ENCODE data around the gene CHCHD3. TPM values are rescaled to one million over a fixed set of nuclear protein-coding genes. Genes with fewer than 3 reads are reported as not detected.
A peak's percentile ranks its signal among the peaks of the same experiment; 100 is the strongest.

CHCHD3 gene
- total and polyA plus RNA-seq, 4 donors = 48.8 to 71.0 (median 58.7) TPM

DNA sequence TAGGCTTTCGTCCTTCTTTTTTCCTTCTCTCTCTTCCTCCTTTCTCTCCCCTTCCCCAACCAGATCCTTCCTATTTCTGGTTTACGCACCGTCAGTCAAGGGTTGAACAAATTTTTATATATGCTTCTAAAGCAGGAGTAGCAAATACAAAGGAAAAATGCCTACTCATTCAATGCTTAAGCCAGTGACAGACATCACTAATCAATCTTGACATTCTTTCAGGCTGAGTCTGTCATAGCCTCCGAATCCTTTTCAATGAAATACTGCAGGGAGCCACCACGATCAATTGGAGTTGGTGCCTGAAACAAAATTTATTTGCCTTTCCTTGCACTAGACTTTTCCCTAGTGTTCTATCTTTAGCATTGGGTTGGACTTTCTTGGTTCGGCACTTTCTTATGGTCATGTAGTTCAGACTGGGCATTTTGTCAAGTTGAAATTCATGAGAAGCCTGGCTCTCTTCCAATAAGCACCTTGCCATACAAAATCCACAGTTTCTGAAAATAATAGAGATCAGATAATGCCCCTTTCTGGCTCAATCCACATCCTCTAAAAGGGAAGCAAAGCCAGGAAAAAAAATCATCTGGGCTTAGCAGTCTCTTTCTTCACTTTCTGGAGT is 266.1 kb downstream of the CHCHD3 start:
- peak in 1 of 6 donors; percentile 49 for DNase-seq (ENCODE audit: low read depth in 4 of 6, low spot score in 6 of 6)

GRCh38 chr7:132815130-132815529 is 266.8 kb downstream of the CHCHD3 start:
- no peaks in the 10 kb centered on the region for H3K9me3 ChIP-seq (ENCODE audit: control insufficient read depth, insufficient read depth, low read length)
- no peaks in the 10 kb centered on the region for H3K27me3 ChIP-seq (ENCODE audit: control insufficient read depth, insufficient read depth, low read length)
- no peak for DNase-seq (ENCODE audit: low read depth in 4 of 6, low spot score in 6 of 6)
- peaks cover 2% of the 10 kb centered on the region for H3K36me3 ChIP-seq (ENCODE audit: control insufficient read depth, insufficient read depth, low read length)
- H3K4me1 ChIP-seq (ENCODE audit: control insufficient read depth, insufficient read depth, low read length) = no peaks in the 10 kb centered on the region
- no peak overlapping the region for H3K27ac ChIP-seq (ENCODE audit: low read depth, low read length)
- H3K4me3 ChIP-seq (ENCODE audit: low read depth, low read length) = no peak overlapping the region

More for the DNA sequence above, 266.1 kb downstream of the CHCHD3 start:
- no peak overlapping the region for H3K4me3 ChIP-seq (ENCODE audit: low read depth, low read length)
- H3K27ac ChIP-seq (ENCODE audit: low read depth, low read length) = no peak overlapping the region
- no peaks in the 10 kb centered on the region for H3K9me3 ChIP-seq (ENCODE audit: control insufficient read depth, insufficient read depth, low read length)
- WGBS (ENCODE audit: insufficient coverage) = 40% methylated on average over 2 of the region's 6 CpGs
- peaks cover 2% of the 10 kb centered on the region for H3K36me3 ChIP-seq (ENCODE audit: control insufficient read depth, insufficient read depth, low read length)
- no peaks in the 10 kb centered on the region for H3K27me3 ChIP-seq (ENCODE audit: control insufficient read depth, insufficient read depth, low read length)
- no peaks in the 10 kb centered on the region for H3K4me1 ChIP-seq (ENCODE audit: control insufficient read depth, insufficient read depth, low read length)

DNA sequence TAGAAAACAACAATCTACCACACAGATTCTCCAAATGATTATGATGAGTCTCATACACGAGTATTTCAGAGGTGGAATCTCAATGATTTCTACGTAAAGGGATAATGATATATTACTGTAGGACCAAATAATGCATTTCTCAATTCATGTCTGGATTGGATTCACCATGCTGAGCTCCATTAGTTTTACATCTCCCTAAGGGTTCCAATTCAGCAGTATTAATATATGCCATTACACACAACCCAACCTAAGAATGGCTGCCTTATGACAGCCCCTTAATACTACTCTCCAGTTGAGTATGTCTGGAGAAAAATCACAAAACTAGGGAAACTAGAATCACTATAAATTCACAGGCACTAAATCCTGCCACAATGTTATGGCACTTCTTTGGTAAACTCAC is 271.3 kb downstream of the CHCHD3 start:
- DNase-seq (ENCODE audit: low read depth in 4 of 6, low spot score in 6 of 6) = peak in 1 of 6 donors; percentile 58
- Histone ChIP-seq H3K4me1 (ENCODE audit: control insufficient read depth, insufficient read depth, low read length) (no peaks in the 10 kb centered on the region), H3K27me3 (ENCODE audit: control insufficient read depth, insufficient read depth, low read length) (no peaks in the 10 kb centered on the region), H3K4me3 (ENCODE audit: low read depth, low read length) (no peak overlapping the region), H3K36me3 (ENCODE audit: control insufficient read depth, insufficient read depth, low read length) (no peaks in the 10 kb centered on the region), H3K9me3 (ENCODE audit: control insufficient read depth, insufficient read depth, low read length) (no peaks in the 10 kb centered on the region), H3K27ac (ENCODE audit: low read depth, low read length) (no peak overlapping the region)
- no CpG with 5 or more reads among the region's 2 CpGs for WGBS (ENCODE audit: insufficient coverage)

GRCh38 chr7:132806834-132807233 is 275.1 kb downstream of the CHCHD3 start:
- no peak overlapping the region for H3K27ac ChIP-seq (ENCODE audit: low read depth, low read length)
- H3K9me3 ChIP-seq (ENCODE audit: control insufficient read depth, insufficient read depth, low read length) = no peaks in the 10 kb centered on the region
- DNase-seq (ENCODE audit: low read depth in 4 of 6, low spot score in 6 of 6) = no peak
- WGBS (ENCODE audit: insufficient coverage) = 100% methylated on average over 4 of the region's 4 CpGs
- H3K4me3 ChIP-seq (ENCODE audit: low read depth, low read length) = no peak overlapping the region
- H3K27me3 ChIP-seq (ENCODE audit: control insufficient read depth, insufficient read depth, low read length) = no peaks in the 10 kb centered on the region
- H3K36me3 ChIP-seq (ENCODE audit: control insufficient read depth, insufficient read depth, low read length) = no peaks in the 10 kb centered on the region
- H3K4me1 ChIP-seq (ENCODE audit: control insufficient read depth, insufficient read depth, low read length) = no peaks in the 10 kb centered on the region

- 95% methylated on average over 5 of the region's 5 CpGs for WGBS (ENCODE audit: insufficient coverage)
Observed at GRCh38 chr7:132805766-132806165, 276.1 kb downstream of the CHCHD3 start.

DNA sequence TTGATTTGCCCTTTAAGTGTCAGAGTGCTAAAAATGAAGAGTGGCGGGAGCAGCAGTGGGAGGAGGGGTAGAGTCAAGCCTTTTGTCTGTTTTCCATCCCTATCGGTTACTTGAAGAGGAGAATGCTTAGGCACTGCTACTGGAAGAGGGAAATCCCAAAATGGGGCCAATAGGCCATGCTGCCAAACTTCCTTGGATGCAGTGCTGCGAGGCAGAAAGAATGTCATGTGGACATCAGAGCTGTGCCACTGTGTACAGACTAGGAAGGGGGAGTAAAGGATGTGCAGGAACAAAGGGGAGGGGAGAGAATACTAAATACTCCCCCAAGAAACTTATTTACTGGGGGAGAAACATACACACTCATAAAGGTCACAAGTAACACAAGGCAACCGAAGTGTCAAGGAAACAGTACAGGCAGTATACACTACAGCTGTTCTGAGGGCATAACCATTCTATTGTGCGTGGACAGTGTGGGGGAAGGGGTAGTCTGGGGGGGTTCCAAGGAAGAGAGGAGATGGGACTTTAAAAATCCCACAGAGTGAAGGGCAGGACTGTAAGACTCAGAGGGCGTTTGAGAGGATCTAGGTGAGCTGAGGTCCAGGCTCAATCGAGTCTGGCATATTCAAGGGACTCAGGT is 276.9 kb downstream of the CHCHD3 start:
- Histone ChIP-seq H3K4me3 (ENCODE audit: low read depth, low read length) (no peak overlapping the region), H3K27ac (ENCODE audit: low read depth, low read length) (no peak overlapping the region), H3K27me3 (ENCODE audit: control insufficient read depth, insufficient read depth, low read length) (no peaks in the 10 kb centered on the region), H3K9me3 (ENCODE audit: control insufficient read depth, insufficient read depth, low read length) (no peaks in the 10 kb centered on the region), H3K36me3 (ENCODE audit: control insufficient read depth, insufficient read depth, low read length) (no peaks in the 10 kb centered on the region), H3K4me1 (ENCODE audit: control insufficient read depth, insufficient read depth, low read length) (no peaks in the 10 kb centered on the region)
- 70% methylated on average over 6 of the region's 7 CpGs for WGBS (ENCODE audit: insufficient coverage)
- DNase-seq (ENCODE audit: low read depth in 4 of 6, low spot score in 6 of 6) = no peak

More at GRCh38 chr7:132805766-132806165, 276.1 kb downstream of the CHCHD3 start:
- no peak for DNase-seq (ENCODE audit: low read depth in 4 of 6, low spot score in 6 of 6)
- Histone ChIP-seq H3K4me3 (ENCODE audit: low read depth, low read length) (no peak overlapping the region), H3K27ac (ENCODE audit: low read depth, low read length) (no peak overlapping the region), H3K27me3 (ENCODE audit: control insufficient read depth, insufficient read depth, low read length) (no peaks in the 10 kb centered on the region), H3K4me1 (ENCODE audit: control insufficient read depth, insufficient read depth, low read length) (no peaks in the 10 kb centered on the region), H3K9me3 (ENCODE audit: control insufficient read depth, insufficient read depth, low read length) (no peaks in the 10 kb centered on the region), H3K36me3 (ENCODE audit: control insufficient read depth, insufficient read depth, low read length) (no peaks in the 10 kb centered on the region)

- Histone ChIP-seq H3K4me3 (ENCODE audit: low read depth, low read length) (no peak overlapping the region), H3K9me3 (ENCODE audit: control insufficient read depth, insufficient read depth, low read length) (no peaks in the 10 kb centered on the region), H3K36me3 (ENCODE audit: control insufficient read depth, insufficient read depth, low read length) (no peaks in the 10 kb centered on the region), H3K27me3 (ENCODE audit: control insufficient read depth, insufficient read depth, low read length) (no peaks in the 10 kb centered on the region), H3K27ac (ENCODE audit: low read depth, low read length) (no peak overlapping the region), H3K4me1 (ENCODE audit: control insufficient read depth, insufficient read depth, low read length) (no peaks in the 10 kb centered on the region)
- no peak for DNase-seq (ENCODE audit: low read depth in 4 of 6, low spot score in 6 of 6)
- no CpG with 5 or more reads among the region's 1 CpG for WGBS (ENCODE audit: insufficient coverage)
Observed at GRCh38 chr7:132800522-132800921, 281.4 kb downstream of the CHCHD3 start.

GRCh38 chr7:132799081-132799413 is 282.8 kb downstream of the CHCHD3 start:
- DNase-seq (ENCODE audit: low read depth in 4 of 6, low spot score in 6 of 6) = no peak
- Histone ChIP-seq H3K4me3 (ENCODE audit: low read depth, low read length) (no peak overlapping the region), H3K27ac (ENCODE audit: low read depth, low read length) (no peak overlapping the region), H3K36me3 (ENCODE audit: control insufficient read depth, insufficient read depth, low read length) (no peaks in the 10 kb centered on the region), H3K27me3 (ENCODE audit: control insufficient read depth, insufficient read depth, low read length) (no peaks in the 10 kb centered on the region), H3K9me3 (ENCODE audit: control insufficient read depth, insufficient read depth, low read length) (no peaks in the 10 kb centered on the region), H3K4me1 (ENCODE audit: control insufficient read depth, insufficient read depth, low read length) (no peaks in the 10 kb centered on the region)

DNA sequence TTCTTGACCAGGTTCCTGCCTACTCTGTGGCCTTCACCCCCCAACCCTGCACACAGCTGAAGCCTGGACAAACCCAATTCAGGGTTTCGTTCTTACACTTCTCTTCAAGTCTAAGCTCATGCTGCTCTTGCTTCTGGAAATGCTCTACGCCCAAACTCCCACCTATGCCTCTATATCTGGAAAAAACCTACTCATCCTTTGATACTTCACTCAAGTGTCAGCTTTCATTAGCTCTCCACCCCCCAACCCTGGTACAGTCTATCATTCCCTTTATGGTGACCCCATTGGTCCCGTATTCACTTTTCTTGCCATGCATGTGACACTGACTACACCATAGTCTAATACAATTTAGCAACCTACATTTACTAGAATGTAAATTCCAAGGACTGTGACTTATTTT is 284.7 kb downstream of the CHCHD3 start:
- Histone ChIP-seq H3K9me3 (ENCODE audit: control insufficient read depth, insufficient read depth, low read length) (no peaks in the 10 kb centered on the region), H3K27me3 (ENCODE audit: control insufficient read depth, insufficient read depth, low read length) (no peaks in the 10 kb centered on the region), H3K4me3 (ENCODE audit: low read depth, low read length) (no peak overlapping the region), H3K36me3 (ENCODE audit: control insufficient read depth, insufficient read depth, low read length) (no peaks in the 10 kb centered on the region), H3K27ac (ENCODE audit: low read depth, low read length) (no peak overlapping the region), H3K4me1 (ENCODE audit: control insufficient read depth, insufficient read depth, low read length) (no peaks in the 10 kb centered on the region)
- DNase-seq (ENCODE audit: low read depth in 4 of 6, low spot score in 6 of 6) = no peak
- 97% methylated on average over 3 of the region's 3 CpGs for WGBS (ENCODE audit: insufficient coverage)

DNA sequence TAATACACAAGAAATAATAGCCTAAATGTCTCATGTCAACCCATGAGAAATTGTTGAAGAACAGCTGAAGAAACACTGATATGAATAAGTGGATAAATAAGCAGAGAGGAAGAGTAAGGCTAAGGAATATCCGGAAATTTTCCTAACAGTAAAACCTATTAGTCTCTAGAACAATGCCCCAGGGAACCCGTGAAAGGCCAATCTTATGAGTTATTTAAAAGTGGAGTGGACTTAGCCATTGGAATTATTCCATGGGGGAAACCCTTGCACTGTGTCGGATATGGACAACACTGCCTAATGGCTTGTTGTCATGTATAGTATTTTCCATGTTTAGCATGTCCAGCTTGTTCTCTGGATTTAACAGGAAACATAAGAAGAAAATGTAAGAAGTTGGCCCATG is 288.4 kb downstream of the CHCHD3 start:
- no peak overlapping the region for H3K27ac ChIP-seq (ENCODE audit: low read depth, low read length)
- H3K9me3 ChIP-seq (ENCODE audit: control insufficient read depth, insufficient read depth, low read length) = no peaks in the 10 kb centered on the region
- H3K36me3 ChIP-seq (ENCODE audit: control insufficient read depth, insufficient read depth, low read length) = no peaks in the 10 kb centered on the region
- no peak for DNase-seq (ENCODE audit: low read depth in 4 of 6, low spot score in 6 of 6)
- no peaks in the 10 kb centered on the region for H3K27me3 ChIP-seq (ENCODE audit: control insufficient read depth, insufficient read depth, low read length)
- WGBS (ENCODE audit: insufficient coverage) = 100% methylated on average over 1 of the region's 3 CpGs
- H3K4me1 ChIP-seq (ENCODE audit: control insufficient read depth, insufficient read depth, low read length) = no peaks in the 10 kb centered on the region
- H3K4me3 ChIP-seq (ENCODE audit: low read depth, low read length) = no peak overlapping the region

Measured in spinal cord (tissue), 10 donors.